Adrenal gland (tissue), 12 donors: ENCODE results near the gene PITX3. TPM values are rescaled to one million over a fixed set of nuclear protein-coding genes. Genes with fewer than 3 reads are reported as not detected.

ENCODE experiments used
- DNase-seq, 7 donors: peaks; one replicate each; pipeline ENCODE4 v3.0.0-alpha.2; 2019 to 2020
- H3K27ac ChIP-seq, 5 donors: fragments of 200-600 bp; sonication (generic) in 4 of 5; 1 replicate in 3 of 5; 2 replicates in 2 of 5; pipeline versions ENCODE4 v1.5.1 to v1.8.0; 2016 to 2020; ENCODE audit warnings: mild to moderate bottlenecking in 1 of 5
- H3K27me3 ChIP-seq: fragments of 200-600 bp; 2 replicates; pipeline ENCODE4 v1.8.0; 2021
- H3K36me3 ChIP-seq, 2 donors: fragments of 200-600 bp; replicated peaks in 1 of 2; 1 replicate in 1 of 2; 2 replicates in 1 of 2; pipeline versions ENCODE4 v1.5.1 to v1.8.0; 2018 to 2022
- H3K4me1 ChIP-seq, 2 donors: fragments of 200-600 bp; replicated peaks in 1 of 2; 1 replicate in 1 of 2; 2 replicates in 1 of 2; pipeline versions ENCODE4 v1.5.1 to v1.8.0; 2018 to 2021
- H3K4me3 ChIP-seq, 4 donors: fragments of 200-600 bp; sonication (generic) in 3 of 4; one replicate each; pipeline ENCODE4 v1.5.1; 2016 to 2018
- H3K9me3 ChIP-seq, 3 donors: fragments of 200-600 bp; sonication (generic) in 1 of 3; replicated peaks in 1 of 3; 1 replicate in 2 of 3; 2 replicates in 1 of 3; pipeline versions ENCODE4 v1.5.1 to v1.8.0; 2016 to 2021
- CTCF ChIP-seq, 6 experiments: fragments of 450-650 bp in 4 of 6; fragments of 200-600 bp in 2 of 6; sonication (generic) in 1 of 6; IDR thresholded peaks; 1 replicate in 5 of 6; 2 replicates in 1 of 6; pipeline versions ENCODE4 v1.5.1 to v1.8.0; 2016 to 2021; ENCODE audit warnings: antibody characterized with exemption in 6 of 6, mild to moderate bottlenecking in 2 of 6, moderate library complexity in 1 of 6
- POLR2A ChIP-seq, 2 donors: fragments of 450-650 bp; IDR thresholded peaks; one replicate each; pipeline ENCODE4 v1.6.1; 2017; ENCODE audit warnings: antibody characterized with exemption in 2 of 2, mild to moderate bottlenecking in 2 of 2, moderate library complexity in 1 of 2
- WGBS, 4 donors: extraction: QIAGEN DNeasy Blood & Tissue Kit in 2 of 4; methylation state at CpG; one replicate each; pipeline versions ENCODE4 v1.1.5 to v1.1.7; 2013 to 2017; 5-methylcytosine and 5-hydroxymethylcytosine counted together
- intact Hi-C, 2 donors: fragments of 100-400 bp; cut with DNase I; formaldehyde crosslinking; loops; one replicate each; pipeline versions ENCODE4 v1.14.1 to v1.15.0; 2022 to 2023
- polyA plus RNA-seq, 3 donors: library from polyadenylated mRNA; stranded (reverse); fragments of 200-250 nt in 2 of 3; fragments of 350-450 nt in 1 of 3; fragmentation: Illumina TruSeq in 1 of 3; extraction: RNeasy Lipid Tissue Mini Kit (QIAGEN cat#74804) in 1 of 3; gene quantifications; one replicate each; pipeline ENCODE4 v1.2.3, GENCODE V29; 2013 to 2014
- total RNA-seq, 9 donors: library from RNA; depleted of rRNA in 4 of 9; stranded (reverse); fragments of >200 nt in 4 of 9; fragments of 120-200 nt in 1 of 9; fragmentation: NEBNext Ultra II Directional in 1 of 9; extraction: Animal tissue kit (Norgen Biotek cat#: 25700) in 1 of 9; gene quantifications; one replicate each; pipeline versions ENCODE4 v1.1.0 to v1.2.4, GENCODE V29; 2013 to 2023
- donor health status: healthy with polysubstance abuse.
- donor health status: Bipolar disorder and iron deficiency.
- donor health status: DM: yes; HTN: yes; CAD: no.
- donor health status: DM: no; HTN: no; CAD: no.
- donor health status: DM: no; HTN: no; CAD: no.
- donor health status: DM: yes; HTN: yes; CAD: no.

Gene PITX3
- total and polyA plus RNA-seq, 12 donors = 0.69 to 5.2 TPM; not detected in 10

DNA sequence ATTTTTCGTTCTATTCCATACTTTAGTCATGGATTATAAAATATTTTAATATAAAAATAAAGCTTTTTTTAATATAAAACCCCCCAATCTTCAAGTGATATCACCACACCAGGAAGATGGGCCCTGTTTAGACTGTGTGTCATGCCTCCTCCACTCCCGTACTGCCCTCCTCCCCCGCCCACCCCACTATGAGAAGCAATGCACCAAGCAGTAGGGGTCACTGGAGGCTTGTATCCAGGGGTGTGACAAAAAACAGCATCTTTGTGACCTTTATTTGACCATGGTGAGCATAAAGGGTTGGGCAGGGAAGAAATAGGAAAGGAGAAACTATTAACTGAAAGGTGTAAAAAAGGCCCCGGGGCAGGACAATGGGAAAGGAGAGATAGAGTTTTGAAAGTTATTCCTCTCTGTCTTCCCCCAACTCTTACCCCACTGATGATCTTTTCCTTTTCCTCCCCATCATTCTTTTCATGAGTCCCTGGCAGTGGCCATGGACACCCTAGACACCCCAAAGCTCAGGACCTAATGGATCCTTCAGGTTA lies 3.5 kb downstream of the PITX3 start:
- TF ChIP-seq CTCF (IDR thresholded peaks at IDR 0.05) = no peak
- no peak for TF ChIP-seq POLR2A (IDR thresholded peaks at IDR 0.05)
- no peak for DNase-seq
- Histone ChIP-seq H3K4me3 (no peak overlapping the region), H3K9me3 (no peaks in the 10 kb centered on the region), H3K36me3 (no peaks in the 10 kb centered on the region), H3K4me1 (peaks cover 0 to 17% of the 10 kb centered on the region in 2 donors), H3K27ac (no peak overlapping the region), H3K27me3 (peaks cover under 1% of the 10 kb centered on the region)
- intact Hi-C loops = no loop called here
- 59 to 81% (median 62%) methylated on average over 4 of the region's 4 CpGs for WGBS, 4 donors

DNA sequence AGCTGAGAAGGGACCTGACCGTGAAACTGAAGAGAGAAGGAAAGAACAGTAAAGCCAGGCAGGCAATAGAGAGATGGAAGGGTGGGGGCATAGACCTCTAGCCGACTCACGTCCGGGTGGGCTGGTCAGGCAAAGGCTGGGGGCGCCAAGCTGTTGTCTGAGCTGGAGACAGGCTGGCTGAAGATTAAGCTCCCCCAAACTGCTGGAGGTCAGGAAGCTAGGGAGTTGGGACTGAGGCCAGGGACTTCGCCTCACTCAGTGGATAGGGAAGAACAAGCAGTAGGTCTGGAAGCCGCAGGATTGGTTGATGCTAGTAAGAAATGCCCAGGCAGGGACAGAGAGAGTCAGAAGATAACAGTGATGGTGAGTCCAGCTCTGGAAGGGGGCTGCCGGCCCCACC lies 5.3 kb downstream of the PITX3 start:
- H3K4me3 ChIP-seq = no peak overlapping the region
- peaks cover 10% of the 10 kb centered on the region for H3K27me3 ChIP-seq
- intact Hi-C loops = no loop called here
- H3K27ac ChIP-seq = no peak overlapping the region
- TF ChIP-seq POLR2A (IDR thresholded peaks at IDR 0.05) (no peak), CTCF (IDR thresholded peaks at IDR 0.05) (no peak)
- DNase-seq = no peak
- no peaks in the 10 kb centered on the region for H3K9me3 ChIP-seq
- peaks cover 9 to 13% of the 10 kb centered on the region in 2 donors for H3K4me1 ChIP-seq
- H3K36me3 ChIP-seq = no peaks in the 10 kb centered on the region
- WGBS, 4 donors = 56 to 69% (median 64%) methylated on average over 8 of the region's 8 CpGs

GRCh38 chr10:102235598-102235920 lies 5.8 kb downstream of the PITX3 start:
- DNase-seq = no peak
- no peaks in the 10 kb centered on the region for H3K36me3 ChIP-seq
- intact Hi-C loops = no loop called here

DNA sequence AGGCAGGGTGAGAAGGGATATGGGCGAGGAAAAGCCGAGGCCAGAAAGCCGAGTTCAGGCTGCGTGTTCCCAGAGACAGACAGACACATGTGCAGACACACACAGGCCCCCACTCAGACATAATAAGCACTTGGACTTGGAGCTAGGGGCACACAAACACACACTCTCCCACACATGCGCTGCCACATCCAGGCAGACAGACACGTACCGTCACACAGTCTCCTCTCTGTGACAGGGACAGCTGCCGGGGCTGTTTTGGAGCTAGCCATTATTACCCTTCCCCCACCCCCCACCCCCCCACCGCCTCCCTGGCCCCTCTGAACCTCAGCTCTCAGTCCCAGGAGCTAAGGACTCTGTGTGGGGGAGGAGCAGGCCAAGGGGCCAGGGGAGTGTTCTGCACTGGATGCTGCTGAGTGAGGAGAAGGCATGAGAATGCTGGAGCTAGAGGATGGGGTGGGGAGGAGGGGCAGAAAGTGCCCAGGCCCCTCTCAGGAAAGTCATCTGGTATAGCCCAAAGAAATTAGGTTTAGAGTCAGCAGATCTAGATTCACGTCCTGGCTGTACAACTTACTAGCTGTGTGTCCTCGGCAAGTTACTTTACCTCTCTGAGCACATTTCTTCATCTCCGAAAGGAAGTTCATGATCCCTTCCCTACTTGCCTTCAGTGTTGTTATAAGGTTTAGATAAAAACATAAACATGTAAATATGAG lies 6.3 kb downstream of the PITX3 start:
- Histone ChIP-seq H3K36me3 (no peaks in the 10 kb centered on the region), H3K4me1 (peaks cover 17 to 18% of the 10 kb centered on the region in 2 donors), H3K9me3 (no peaks in the 10 kb centered on the region), H3K4me3 (no peak overlapping the region), H3K27ac (no peak overlapping the region), H3K27me3 (peaks cover 14% of the 10 kb centered on the region)
- 74 to 92% (median 75%) methylated on average over 10 to 12 of the region's 12 CpGs for WGBS, 4 donors
- TF ChIP-seq POLR2A (IDR thresholded peaks at IDR 0.05) = no peak
- no peak for TF ChIP-seq CTCF (IDR thresholded peaks at IDR 0.05)
- intact Hi-C loops = loop anchor here in 1 of 2 donors (5.0 kb wide), 1 partner anchor 167 kb away; no protein-coding TSS in a partner anchor
- no peak for DNase-seq

More at GRCh38 chr10:102235598-102235920, 5.8 kb downstream of the PITX3 start:
- WGBS, 4 donors = 60 to 86% (median 78%) methylated on average over 1 of the region's 1 CpG
- H3K27ac ChIP-seq = no peak overlapping the region
- TF ChIP-seq POLR2A (IDR thresholded peaks at IDR 0.05) (no peak), CTCF (IDR thresholded peaks at IDR 0.05) (no peak)
- peaks cover 13% of the 10 kb centered on the region in 2 donors for H3K4me1 ChIP-seq
- H3K4me3 ChIP-seq = no peak overlapping the region
- H3K27me3 ChIP-seq = peaks cover 14% of the 10 kb centered on the region
- no peaks in the 10 kb centered on the region for H3K9me3 ChIP-seq
